HTERT RPE-1 (cell line): ENCODE measurements around the gene EPB41L4A.
"Not testable (repeated sequence)": the region's sequence is repeated elsewhere in the genome, so short reads cannot be mapped to it uniquely, and the experiment has no call there.

Source experiments
- in situ Hi-C: fragments of 300-500 bp; cut with MboI; formaldehyde crosslinking; loops from 4 replicates; pipeline ENCODE4 v1.14.3; 2020; ENCODE audit warnings: low sequenced_read_pairs

EPB41L4A gene

GRCh38 chr5:112263469-112263868 lies 155.6 kb downstream of the EPB41L4A start:
- in situ Hi-C loops, result no loop called here

- in situ Hi-C loops, result no loop called here
Observed at GRCh38 chr5:112258571-112258970, 160.5 kb downstream of the EPB41L4A start.

DNA sequence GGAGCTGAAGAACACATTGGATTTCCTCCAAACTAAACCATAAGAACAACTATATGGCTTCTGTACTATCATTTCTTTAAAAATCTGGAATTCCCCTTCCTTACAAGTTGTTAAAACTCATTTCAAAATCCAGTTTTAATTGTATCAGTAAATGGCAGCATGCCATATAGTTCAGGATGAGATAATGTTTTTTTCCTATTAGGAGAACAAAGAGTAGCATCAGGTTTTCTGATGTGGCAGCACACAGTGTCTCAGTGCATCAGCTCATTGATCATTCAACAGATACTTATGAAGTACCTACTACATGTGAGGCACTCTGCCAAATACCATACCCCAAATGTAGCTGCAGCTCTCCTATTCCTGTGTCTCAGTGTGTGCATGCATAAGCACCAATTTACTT lies 161.1 kb downstream of the EPB41L4A start:
- in situ Hi-C loops, result no loop called here

- in situ Hi-C loops, result no loop called here
Observed at GRCh38 chr5:112257005-112257404, 162.1 kb downstream of the EPB41L4A start.

- in situ Hi-C loops, result no loop called here
Observed at GRCh38 chr5:112254303-112254702, 164.8 kb downstream of the EPB41L4A start.

DNA sequence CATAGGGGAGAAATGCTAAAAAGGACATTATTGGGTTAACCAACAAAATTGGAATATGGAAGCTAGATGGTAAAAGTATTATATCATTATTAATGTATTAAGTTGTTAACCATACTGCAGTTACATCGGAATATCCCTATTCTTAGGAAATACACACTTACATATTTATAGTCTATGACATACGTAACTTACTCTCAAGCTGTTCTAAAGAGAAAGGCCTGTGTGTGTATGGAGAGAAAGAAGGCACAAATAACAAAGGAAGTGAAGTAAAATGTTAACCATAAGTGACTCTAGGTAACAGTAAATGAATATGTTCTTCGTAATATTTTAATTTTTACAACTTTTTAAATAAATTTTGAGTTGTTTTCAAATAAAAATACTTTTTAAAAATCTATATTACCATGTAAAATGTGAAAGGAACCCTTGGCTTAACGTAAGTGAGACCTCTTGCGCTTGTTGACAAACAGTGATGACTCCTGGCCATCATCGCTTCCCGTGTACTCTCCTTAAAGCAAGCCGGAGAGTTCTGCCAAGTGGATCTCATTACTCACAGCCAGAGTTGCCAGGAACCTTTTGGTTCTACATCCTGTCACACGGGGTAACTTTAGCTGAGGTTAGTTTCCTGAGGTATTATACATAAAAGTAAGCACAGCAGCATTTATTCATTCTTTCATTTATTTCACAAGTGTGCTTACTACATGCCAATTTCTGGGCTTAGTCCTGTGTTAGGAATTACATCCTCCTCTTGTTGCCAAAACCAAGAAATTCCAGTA lies 165.4 kb downstream of the EPB41L4A start:
- in situ Hi-C loops, result no loop called here

GRCh38 chr5:112250551-112250950 lies 168.5 kb downstream of the EPB41L4A start:
- in situ Hi-C loops, result no loop called here

GRCh38 chr5:112248623-112249022 lies 170.5 kb downstream of the EPB41L4A start:
- in situ Hi-C loops, result no loop called here

- in situ Hi-C loops, result no loop called here
Observed at GRCh38 chr5:112247960-112248359, 171.1 kb downstream of the EPB41L4A start.

- in situ Hi-C loops, result no loop called here
Observed at GRCh38 chr5:112245656-112246055, 173.4 kb downstream of the EPB41L4A start.

GRCh38 chr5:112239996-112240395 lies 179.1 kb downstream of the EPB41L4A start:
- in situ Hi-C loops, result no loop called here

GRCh38 chr5:112238473-112238872 lies 180.6 kb downstream of the EPB41L4A start:
- in situ Hi-C loops, result no loop called here

DNA sequence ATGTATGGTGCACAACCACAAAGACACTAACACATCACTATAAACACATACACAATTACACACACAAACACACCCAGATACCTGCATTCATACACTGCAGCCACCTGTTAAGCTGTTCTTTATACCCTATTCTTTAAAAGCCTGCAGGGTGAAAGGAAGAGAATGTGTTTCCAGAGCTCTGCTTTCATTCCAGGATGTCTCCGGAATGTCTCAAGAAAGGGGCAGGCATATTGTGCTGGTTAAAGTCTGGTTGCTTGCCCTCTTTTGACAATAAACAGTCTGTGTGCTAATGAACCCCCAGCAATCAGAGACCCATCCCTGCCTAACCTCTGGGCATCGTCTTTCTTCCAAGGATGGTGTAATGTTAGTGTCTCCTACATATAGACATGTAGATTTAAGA lies 181.6 kb downstream of the EPB41L4A start:
- in situ Hi-C loops, result no loop called here

- in situ Hi-C loops, result no loop called here
Observed at GRCh38 chr5:112234000-112234399, 185.1 kb downstream of the EPB41L4A start.

- in situ Hi-C loops, result no loop called here
Observed at GRCh38 chr5:112232667-112233066, 186.4 kb downstream of the EPB41L4A start.

GRCh38 chr5:112230606-112231005 lies 188.5 kb downstream of the EPB41L4A start:
- in situ Hi-C loops, result no loop called here

DNA sequence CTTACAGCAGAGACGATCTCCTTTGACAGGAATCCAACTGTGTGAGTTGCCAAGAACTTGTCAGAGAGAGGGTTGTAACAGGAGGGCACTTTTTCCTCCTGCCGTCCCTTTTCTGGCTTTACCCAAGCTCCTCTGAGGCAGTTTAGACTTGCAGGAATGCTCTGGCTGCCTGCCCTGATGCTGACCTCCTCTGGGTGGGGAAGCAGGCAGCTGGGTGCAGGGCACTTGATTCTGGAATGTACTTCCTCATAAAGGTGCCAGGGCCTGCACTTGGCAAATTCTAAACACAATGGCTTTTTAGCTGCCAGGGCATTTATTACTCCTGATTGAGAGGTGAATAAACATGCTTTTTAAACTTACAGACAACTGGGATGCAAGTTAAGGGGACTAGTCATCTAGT lies 190.4 kb downstream of the EPB41L4A start:
- in situ Hi-C loops, result no loop called here

GRCh38 chr5:112227911-112228631 lies 191.0 kb downstream of the EPB41L4A start:
- in situ Hi-C loops, result no loop called here

GRCh38 chr5:112226215-112226614 lies 192.9 kb downstream of the EPB41L4A start:
- in situ Hi-C loops, result no loop called here

GRCh38 chr5:112222997-112223396 lies 196.1 kb downstream of the EPB41L4A start:
- in situ Hi-C loops, result not testable (repeated sequence)

DNA sequence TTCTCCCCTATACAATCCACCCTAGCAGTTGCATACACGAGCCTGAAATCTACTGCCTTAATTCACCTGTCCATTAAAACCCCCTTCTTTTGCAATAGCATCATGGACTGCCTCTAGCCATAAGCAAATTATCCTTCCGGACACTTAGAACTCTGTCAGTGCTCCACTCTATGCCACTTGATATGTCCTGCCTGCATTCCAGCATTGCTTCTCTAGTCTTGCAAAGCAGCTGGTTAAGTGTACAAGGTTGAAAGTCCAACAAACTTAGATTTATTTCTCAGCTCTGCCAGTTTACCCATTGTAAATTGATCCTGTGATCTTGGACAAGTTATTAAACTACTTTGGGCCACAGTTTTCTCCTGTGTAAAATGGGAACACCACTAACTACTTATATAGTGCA lies 197.9 kb downstream of the EPB41L4A start:
- in situ Hi-C loops, result no loop called here

DNA sequence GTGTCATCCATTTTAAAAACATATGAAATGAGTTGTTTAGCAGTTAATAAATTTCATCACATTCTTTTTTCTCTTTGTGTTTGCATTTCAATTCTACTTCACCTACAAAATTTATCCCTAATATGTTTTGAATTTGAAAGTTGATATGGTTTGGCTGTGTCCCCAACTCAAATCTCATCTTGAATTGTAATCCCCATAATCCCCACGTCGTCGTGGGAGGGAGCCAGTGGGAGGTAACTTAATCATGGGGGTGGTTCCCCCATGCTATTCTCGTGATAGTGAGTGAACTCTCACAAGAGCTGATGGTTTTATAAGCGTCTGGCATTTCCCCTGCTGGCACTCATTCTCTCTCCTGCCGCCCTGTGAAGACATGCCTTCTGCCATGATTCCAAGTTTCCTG lies 200.1 kb downstream of the EPB41L4A start:
- in situ Hi-C loops, result no loop called here
